Esophagus squamous epithelium (tissue), 4 donors: ENCODE data around the gene OCLN.
"Not testable (repeated sequence)": the region's sequence is repeated elsewhere in the genome, so short reads cannot be mapped to it uniquely, and the experiment has no call there.

ENCODE experiments used
- CTCF ChIP-seq, 6 experiments: fragments of 450-650 bp in 4 of 6; fragments of 200-600 bp in 2 of 6; sonication (generic) in 2 of 6; IDR thresholded peaks; one replicate each; pipeline ENCODE4 v1.5.1; 2016 to 2019; ENCODE audit warnings: antibody characterized with exemption in 6 of 6, mild to moderate bottlenecking in 4 of 6, moderate library complexity in 4 of 6
- POLR2A ChIP-seq, 4 donors: fragments of 450-650 bp; IDR thresholded peaks; one replicate each; pipeline ENCODE4 v1.6.1; 2017; ENCODE audit warnings: antibody characterized with exemption in 4 of 4, mild to moderate bottlenecking in 4 of 4, moderate library complexity in 3 of 4

GRCh38 chr5:69606839-69607238 lies 114.2 kb downstream of the OCLN start:
- TF ChIP-seq POLR2A, CTCF (IDR thresholded peaks at IDR 0.05): not testable (repeated sequence)
